HCT116 (cell line): ENCODE data around the gene TMEM106C. TPM values are rescaled to one million over a fixed set of nuclear protein-coding genes. Genes with fewer than 3 reads are reported as not detected.

Source experiments
- ATAC-seq: fragments of 200-7000 bp; cut with Tn5 transposase; 2 replicates; pipeline ENCODE4 v1.9.1; 2020; ENCODE audit warnings: mild to moderate bottlenecking, moderate library complexity
- BruUV-seq: library from RNA; stranded (reverse); fragments of 400-500 nt; replicated peaks from 2 replicates; lab custom pipeline; 2021; lab: Mats Ljungman, UMichigan
- CTCF ChIA-PET: fragments of 300-600 bp; sonication (Branson Sonifier 250); formaldehyde crosslinking; loops from one replicate; lab custom pipeline; 2021; ENCODE audit warnings: antibody characterized with exemption; lab: Charles Lee
- POLR2A ChIA-PET: fragments of 300-600, 350-600 bp; sonication (Branson Sonifier 250); formaldehyde crosslinking; loops from one replicate; lab custom pipeline; 2021; ENCODE audit warnings: antibody characterized with exemption; lab: Charles Lee
- RAD21 ChIA-PET, 2 experiments: fragments of 300-600 bp; sonication (Branson Sonifier 250); formaldehyde crosslinking; loops; one replicate each; lab custom pipeline; 2023; ENCODE audit warnings: low total read pairs in 2 of 2; ENCODE audit not compliant: uncharacterized antibody in 2 of 2, unreplicated experiment in 2 of 2, low non-redundant PET in 1 of 2; lab: Charles Lee
- DNase-seq: peaks from one replicate; pipeline ENCODE4 v3.0.0-alpha.2; 2010; ENCODE audit warnings: low read depth, low spot score
- H2AFZ ChIP-seq: fragments of 200-600 bp; shearing (Covaris generic), sonication (generic); 2 replicates; pipeline ENCODE4 v1.6.1; 2017; ENCODE audit warnings: low read depth, mixed run types, mixed read lengths, antibody characterized with exemption, low read length; ENCODE audit not compliant: poor library complexity, severe bottlenecking
- H3K27ac ChIP-seq: 2 replicates; pipeline ENCODE4 v1.5.1; 2012; ENCODE audit warnings: low read depth, low read length
- H3K27me3 ChIP-seq: fragments of 200-600 bp; sonication (generic); 2 replicates; pipeline ENCODE4 v1.6.1; 2016; ENCODE audit warnings: mixed run types, low read length, mixed read lengths; ENCODE audit not compliant: insufficient read depth
- H3K36me3 ChIP-seq, 2 experiments: fragments of 200-500 bp in 1 of 2; fragments of 200-600 bp in 1 of 2; sonication (Bioruptor generic) in 1 of 2; sonication (generic) in 1 of 2; 2 replicates each; pipeline versions ENCODE4 v1.5.1 to v1.6.1; 2014 to 2016; ENCODE audit warnings: low read length in 2 of 2, inconsistent platforms in 1 of 2, mixed read lengths in 1 of 2, mixed run types in 1 of 2; ENCODE audit not compliant: insufficient read depth in 2 of 2, control insufficient read depth in 1 of 2
- H3K4me1 ChIP-seq, 2 experiments: fragments of 200-600 bp in 1 of 2; sonication (generic) in 1 of 2; 2 replicates each; pipeline versions ENCODE4 v1.5.1 to v1.6.1; 2012 to 2017; ENCODE audit warnings: low read length in 2 of 2, inconsistent platforms in 1 of 2, mild to moderate bottlenecking in 1 of 2, mixed read lengths in 1 of 2, mixed run types in 1 of 2, moderate library complexity in 1 of 2; ENCODE audit not compliant: insufficient read depth in 2 of 2, control insufficient read depth in 1 of 2
- H3K4me2 ChIP-seq: fragments of 200-600 bp; sonication (generic); 2 replicates; pipeline ENCODE4 v1.6.1; 2017; ENCODE audit warnings: mixed run types, low read length, mixed read lengths
- H3K4me3 ChIP-seq, 2 experiments: fragments of 200-600 bp in 1 of 2; sonication (generic) in 1 of 2; replicated peaks in 1 of 2; 2 replicates each; pipeline ENCODE4 v1.5.1; 2011 to 2016; ENCODE audit warnings: low read length in 2 of 2, control low read depth in 1 of 2, low read depth in 1 of 2, mild to moderate bottlenecking in 1 of 2, mixed read lengths in 1 of 2, mixed run types in 1 of 2
- H3K79me2 ChIP-seq: fragments of 200-600 bp; sonication (generic); 2 replicates; pipeline ENCODE4 v1.6.1; 2017; ENCODE audit warnings: mild to moderate bottlenecking, mixed run types, low read length, moderate library complexity, mixed read lengths; ENCODE audit not compliant: insufficient read depth
- H3K9ac ChIP-seq: fragments of 200-600 bp; sonication (generic); 2 replicates; pipeline ENCODE4 v1.6.1; 2016; ENCODE audit warnings: low read length, mixed read lengths
- H3K9me2 ChIP-seq: fragments of 200-600 bp; sonication (generic), shearing (Covaris generic); 2 replicates; pipeline ENCODE4 v1.6.1; 2017; ENCODE audit warnings: mixed run types, mild to moderate bottlenecking, moderate library complexity; ENCODE audit not compliant: insufficient read depth
- H3K9me3 ChIP-seq, 2 experiments: fragments of 200-500 bp in 1 of 2; fragments of 200-600 bp in 1 of 2; sonication (Bioruptor generic) in 1 of 2; sonication (generic) in 1 of 2; 2 replicates each; pipeline ENCODE4 v1.6.1; 2014 to 2017; ENCODE audit warnings: low read length in 2 of 2, mixed read lengths in 2 of 2, inconsistent platforms in 1 of 2, low read depth in 1 of 2, mild to moderate bottlenecking in 1 of 2, mixed run types in 1 of 2, moderate library complexity in 1 of 2; ENCODE audit not compliant: control insufficient read depth in 1 of 2, insufficient read depth in 1 of 2
- H4K20me1 ChIP-seq: fragments of 200-600 bp; sonication (generic), shearing (Covaris generic); 2 replicates; pipeline ENCODE4 v1.6.1; 2017; ENCODE audit warnings: mixed run types, mild to moderate bottlenecking, moderate library complexity; ENCODE audit not compliant: insufficient read depth
- ATF3 ChIP-seq: IDR thresholded peaks from 2 replicates; pipeline ENCODE4 v1.6.1; 2012
- CBX3 ChIP-seq: IDR thresholded peaks from 2 replicates; pipeline ENCODE4 v1.6.1; 2012; ENCODE audit warnings: low read depth
- CEBPB ChIP-seq: IDR thresholded peaks from 2 replicates; pipeline ENCODE4 v1.6.1; 2012; ENCODE audit warnings: low read depth
- CTCF ChIP-seq, 3 experiments: fragments of 200-600 bp in 1 of 3; sonication (generic) in 1 of 3; IDR thresholded peaks in 2 of 3; conservative IDR thresholded peaks in 1 of 3; 2 replicates each; pipeline ENCODE4 v1.5.1; 2012 to 2017; ENCODE audit warnings: low read depth in 2 of 3, low read length in 2 of 3, antibody characterized with exemption in 1 of 3, borderline replicate concordance in 1 of 3, control low read depth in 1 of 3, mild to moderate bottlenecking in 1 of 3, mixed read lengths in 1 of 3, mixed run types in 1 of 3, moderate library complexity in 1 of 3; ENCODE audit not compliant: insufficient read depth in 1 of 3
- ELF1 ChIP-seq: IDR thresholded peaks from 2 replicates; pipeline ENCODE4 v1.6.1; 2012; ENCODE audit warnings: low read depth, borderline replicate concordance
- EZH2 ChIP-seq: fragments of 200-600 bp; sonication (generic); IDR thresholded peaks from 2 replicates; pipeline ENCODE4 v1.6.1; 2017; ENCODE audit warnings: antibody characterized with exemption, mixed run types
- EZH2phosphoT487 ChIP-seq: fragments of 200-600 bp; IDR thresholded peaks from 2 replicates; pipeline ENCODE4 v1.6.1; 2018; ENCODE audit warnings: antibody characterized with exemption, borderline replicate concordance
- JUND ChIP-seq: IDR thresholded peaks from 2 replicates; pipeline ENCODE4 v1.6.1; 2012
- RAD21 ChIP-seq: IDR thresholded peaks from 2 replicates; pipeline ENCODE4 v1.6.1; 2012; ENCODE audit warnings: low read depth, mild to moderate bottlenecking
- REST ChIP-seq: IDR thresholded peaks from 2 replicates; pipeline ENCODE4 v1.6.1; 2012; ENCODE audit warnings: low read depth
- SIN3A ChIP-seq: IDR thresholded peaks from 2 replicates; pipeline ENCODE4 v1.6.1; 2012; ENCODE audit warnings: low read depth
- SP1 ChIP-seq: IDR thresholded peaks from 2 replicates; pipeline ENCODE4 v1.6.1; 2012; ENCODE audit warnings: low read depth
- SRF ChIP-seq: IDR thresholded peaks from 2 replicates; pipeline ENCODE4 v1.6.1; 2012; ENCODE audit warnings: low read depth
- TCF7L2 ChIP-seq: IDR thresholded peaks from 2 replicates; pipeline ENCODE4 v1.7.0; 2011; ENCODE audit warnings: borderline replicate concordance, inconsistent platforms; ENCODE audit not compliant: insufficient read depth, insufficient read length; ENCODE audit errors: extremely low read depth
- ZBTB33 ChIP-seq: IDR thresholded peaks from 2 replicates; pipeline ENCODE4 v1.6.1; 2011; ENCODE audit warnings: mild to moderate bottlenecking, low read length, moderate library complexity; ENCODE audit not compliant: insufficient replicate concordance; ENCODE audit errors: extremely low read depth
- ZFX ChIP-seq: fragments of 450-650 bp; IDR thresholded peaks from 2 replicates; pipeline ENCODE4 v1.6.1; 2017
- intact Hi-C: fragments of 100-400 bp; cut with micrococcal nuclease; formaldehyde crosslinking; loops from 2 replicates; pipeline ENCODE4 v1.10.0; 2022
- total RNA-seq: library from RNA; stranded (reverse); gene quantifications from one replicate; pipeline ENCODE4 v1.2.1, GENCODE V29; 2021; ENCODE audit not compliant: unreplicated experiment
- TF ChIP-seq, protein P1 (sequence below): IDR thresholded peaks from 2 replicates; pipeline ENCODE4 v1.6.1; 2012

The TMEM106C gene
- total RNA-seq, 1 experiment from 2014 or later, result 94.7 TPM

DNA sequence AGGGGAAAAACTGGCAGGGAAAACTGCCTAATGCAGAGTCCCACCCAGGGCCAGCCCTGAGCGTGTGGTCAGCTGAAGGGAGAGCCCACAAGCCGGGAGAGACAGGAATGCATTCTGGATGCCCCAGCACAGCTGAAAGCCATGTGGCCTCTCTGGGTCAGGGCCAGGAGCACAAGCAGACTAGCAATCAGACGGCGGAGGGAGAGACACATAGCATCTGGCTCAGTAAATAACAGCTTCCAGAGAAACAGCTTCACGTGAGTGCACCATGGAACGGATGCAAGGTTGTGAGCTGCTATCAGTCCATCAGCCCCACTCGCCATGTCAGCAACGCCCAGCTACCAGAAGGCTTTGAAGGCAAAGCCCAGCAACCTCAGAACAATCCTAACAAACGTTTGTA, 28.2 kb upstream of the TMEM106C start:
- no TSS peak for BruUV-seq

More for the DNA sequence above, 28.2 kb upstream of the TMEM106C start:
- H3K27ac ChIP-seq, result no peak overlapping the region
- no peak overlapping the region for H3K9ac ChIP-seq
- no peak for TF ChIP-seq ZBTB33
- TF ChIP-seq SRF, result no peak
- no peak for TF ChIP-seq EZH2
- no peak for TF ChIP-seq SP1
- no peak for TF ChIP-seq CTCF (IDR thresholded peaks at IDR 0.05 in 2 of 3, conservative IDR thresholded peaks at IDR 0.05 in 1 of 3; ENCODE audit: borderline replicate concordance in 1 of 3, insufficient read depth in 1 of 3, low read depth in 2 of 3, low read length in 2 of 3)
- no peak for TF ChIP-seq CEBPB
- TF ChIP-seq CBX3, result no peak
- TF ChIP-seq ELF1, result no peak
- TF ChIP-seq EZH2phosphoT487, result no peak
- no peak for TF ChIP-seq TCF7L2
- TF ChIP-seq JUND, result no peak
- TF ChIP-seq SIN3A, result no peak
- TF ChIP-seq RAD21, result no peak
- TF ChIP-seq REST, result no peak
- TF ChIP-seq, protein P1, sequence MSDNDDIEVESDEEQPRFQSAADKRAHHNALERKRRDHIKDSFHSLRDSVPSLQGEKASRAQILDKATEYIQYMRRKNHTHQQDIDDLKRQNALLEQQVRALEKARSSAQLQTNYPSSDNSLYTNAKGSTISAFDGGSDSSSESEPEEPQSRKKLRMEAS, result no peak
- TF ChIP-seq ZFX, result no peak
- TF ChIP-seq ATF3, result no peak
- H3K79me2 ChIP-seq, result no peaks in the 10 kb centered on the region
- ChIA-PET CTCF (no interaction called here), POLR2A (no interaction called here), RAD21 (no interaction called here)
- H3K4me1 ChIP-seq, result peaks cover 0 to 8% of the 10 kb centered on the region in 2 experiments; a peak in 1 of 4 replicates
- H3K9me3 ChIP-seq, result no peaks in the 10 kb centered on the region
- no peak overlapping the region for H2AFZ ChIP-seq
- no peaks in the 10 kb centered on the region for H3K9me2 ChIP-seq
- H3K4me3 ChIP-seq, result no peak overlapping the region
- ATAC-seq (no peak), DNase-seq (no peak)
- no peaks in the 10 kb centered on the region for H3K36me3 ChIP-seq
- H3K4me2 ChIP-seq, result no peak overlapping the region
- H3K27me3 ChIP-seq, result no peaks in the 10 kb centered on the region
- H4K20me1 ChIP-seq, result no peaks in the 10 kb centered on the region
- intact Hi-C loops, result no loop called here
